Fibroblast of mammary gland (primary cell): Measurements from ENCODE around the gene MAPRE3.

Experiments used
- DNase-seq: peaks from one replicate; pipeline ENCODE4 v3.0.0-alpha.2; 2010; ENCODE audit warnings: low read depth
- H3K4me3 ChIP-seq: 2 replicates; pipeline ENCODE4 v1.5.1; 2011; ENCODE audit warnings: low read depth, mild to moderate bottlenecking, low read length, moderate library complexity; ENCODE audit not compliant: control insufficient read depth
- CTCF ChIP-seq: conservative IDR thresholded peaks from 2 replicates; pipeline ENCODE4 v1.5.1; 2011; ENCODE audit warnings: low read depth, low read length, inconsistent platforms; ENCODE audit not compliant: control insufficient read depth, insufficient read depth

MAPRE3 gene

GRCh38 chr2:27051902-27052645 is 81.6 kb downstream of the MAPRE3 start:
- TF ChIP-seq CTCF, result no peak
- H3K4me3 ChIP-seq, result peak overlapping the region; percentile 84
- DNase-seq, result no peak

GRCh38 chr2:27053321-27053720 is 82.9 kb downstream of the MAPRE3 start:
- H3K4me3 ChIP-seq, result no peak overlapping the region
- TF ChIP-seq CTCF, result no peak
- no peak for DNase-seq

- H3K4me3 ChIP-seq, result no peak overlapping the region
- DNase-seq, result no peak
- TF ChIP-seq CTCF, result no peak
Measured at GRCh38 chr2:27053776-27054175, 83.3 kb downstream of the MAPRE3 start.

- no peak overlapping the region for H3K4me3 ChIP-seq
- TF ChIP-seq CTCF, result no peak
- DNase-seq, result no peak
Measured at GRCh38 chr2:27054721-27055120, 84.3 kb downstream of the MAPRE3 start.

- TF ChIP-seq CTCF, result no peak
- no peak overlapping the region for H3K4me3 ChIP-seq
- DNase-seq, result no peak
Measured at GRCh38 chr2:27057184-27057583, 86.7 kb downstream of the MAPRE3 start.

GRCh38 chr2:27058210-27058609 is 87.8 kb downstream of the MAPRE3 start:
- DNase-seq, result no peak
- no peak overlapping the region for H3K4me3 ChIP-seq
- TF ChIP-seq CTCF, result no peak
